GM23338 (cell line): ENCODE results near the gene KCNS3. TPM values are rescaled to one million over a fixed set of nuclear protein-coding genes. Genes with fewer than 3 reads are reported as not detected.

Source experiments
- ATAC-seq: fragments of 200-7000 bp; cut with Tn5 transposase; 3 replicates; pipeline ENCODE4 v1.9.1; 2020
- DNase-seq: peaks from one replicate; pipeline ENCODE4 v3.0.0-alpha.2; 2015; ENCODE audit warnings: low spot score
- H2AFZ ChIP-seq: fragments of 200-600 bp; sonication (generic); 2 replicates; pipeline ENCODE4 v1.8.0; 2016; ENCODE audit warnings: antibody characterized with exemption, mild to moderate bottlenecking, moderate library complexity
- H3F3A ChIP-seq: fragments of 200-600 bp; sonication (generic); replicated peaks from 2 replicates; pipeline ENCODE4 v1.8.0; 2017; ENCODE audit warnings: antibody characterized with exemption, mixed run types, low read depth
- H3K27ac ChIP-seq: fragments of 200-600 bp; sonication (generic); 2 replicates; pipeline ENCODE4 v1.6.1; 2016; ENCODE audit warnings: low read depth
- H3K27me3 ChIP-seq: fragments of 200-600 bp; sonication (generic); 2 replicates; pipeline ENCODE4 v1.8.0; 2016; ENCODE audit warnings: mild to moderate bottlenecking, mixed run types, moderate library complexity; ENCODE audit not compliant: insufficient read depth
- H3K36me3 ChIP-seq: fragments of 200-600 bp; sonication (generic); 2 replicates; pipeline ENCODE4 v1.8.0; 2016; ENCODE audit warnings: mild to moderate bottlenecking; ENCODE audit not compliant: insufficient read depth
- H3K4me1 ChIP-seq: fragments of 200-600 bp; sonication (generic); 2 replicates; pipeline ENCODE4 v1.8.0; 2016; ENCODE audit warnings: mild to moderate bottlenecking, moderate library complexity; ENCODE audit not compliant: insufficient read depth
- H3K4me2 ChIP-seq: fragments of 200-600 bp; sonication (generic); 2 replicates; pipeline ENCODE4 v1.7.1; 2017; ENCODE audit warnings: mixed run types
- H3K4me3 ChIP-seq: fragments of 200-600 bp; sonication (generic); 2 replicates; pipeline ENCODE4 v1.6.1; 2016; ENCODE audit warnings: mixed run types
- H3K79me2 ChIP-seq: fragments of 200-600 bp; sonication (generic); replicated peaks from 2 replicates; pipeline ENCODE4 v1.8.0; 2017; ENCODE audit warnings: mild to moderate bottlenecking; ENCODE audit not compliant: insufficient read depth
- H3K9me2 ChIP-seq: fragments of 200-600 bp; sonication (generic); 2 replicates; pipeline ENCODE4 v1.8.0; 2017; ENCODE audit not compliant: insufficient read depth
- H4K20me1 ChIP-seq: fragments of 200-600 bp; sonication (generic); replicated peaks from 2 replicates; pipeline ENCODE4 v1.8.0; 2017; ENCODE audit warnings: mild to moderate bottlenecking; ENCODE audit not compliant: insufficient read depth
- H3K27ac Mint-ChIP-seq: 2 replicates; pipeline ENCODE4 v1.8.0; 2020; ENCODE audit warnings: inconsistent platforms, mild to moderate bottlenecking, moderate library complexity, mixed read lengths
- H3K27me3 Mint-ChIP-seq: 3 replicates; pipeline ENCODE4 v1.8.0; 2022; ENCODE audit warnings: low read depth, mild to moderate bottlenecking, moderate library complexity, mixed read lengths, inconsistent platforms; ENCODE audit not compliant: insufficient read depth, poor library complexity
- H3K36me3 Mint-ChIP-seq: 3 replicates; pipeline ENCODE4 v1.8.0; 2021; ENCODE audit warnings: low read depth, mild to moderate bottlenecking, inconsistent platforms, moderate library complexity, mixed read lengths
- H3K4me1 Mint-ChIP-seq: 3 replicates; pipeline ENCODE4 v1.8.0; 2020; ENCODE audit warnings: mild to moderate bottlenecking, inconsistent platforms, mixed read lengths
- H3K4me3 Mint-ChIP-seq: 3 replicates; pipeline ENCODE4 v1.8.0; 2021; ENCODE audit warnings: moderate library complexity, mild to moderate bottlenecking, inconsistent platforms, mixed read lengths
- H3K9me3 Mint-ChIP-seq: 3 replicates; pipeline ENCODE4 v1.8.0; 2020; ENCODE audit warnings: moderate library complexity, mild to moderate bottlenecking, inconsistent platforms, mixed read lengths
- CREB1 ChIP-seq: fragments of 250-450 bp; sonication (Bioruptor Pico); IDR thresholded peaks from 2 replicates; pipeline ENCODE4 v1.5.0; 2020; ENCODE audit warnings: low read depth, mild to moderate bottlenecking, moderate library complexity
- CTCF ChIP-seq, 2 experiments: fragments of 200-600 bp in 1 of 2; sonication (generic) in 1 of 2; conservative IDR thresholded peaks; 2 replicates each; pipeline versions ENCODE4 v1.5.1 to v1.6.1; 2016 to 2017; ENCODE audit warnings: antibody characterized with exemption in 2 of 2, low read depth in 2 of 2, mild to moderate bottlenecking in 2 of 2, moderate library complexity in 1 of 2
- ETS1 ChIP-seq: IDR thresholded peaks from 2 replicates; pipeline ENCODE4 v1.6.1; 2016; ENCODE audit warnings: antibody characterized with exemption
- EZH2 ChIP-seq: fragments of 200-600 bp; sonication (generic); IDR thresholded peaks from one replicate; pipeline ENCODE4 v1.8.0; 2017; ENCODE audit warnings: antibody characterized with exemption, mild to moderate bottlenecking, low read depth; ENCODE audit not compliant: unreplicated experiment
- EZH2phosphoT487 ChIP-seq: fragments of 200-600 bp; sonication (generic); IDR thresholded peaks from one replicate; pipeline ENCODE4 v1.8.1; 2018; ENCODE audit warnings: antibody characterized with exemption; ENCODE audit not compliant: unreplicated experiment
- JUNB ChIP-seq: IDR thresholded peaks from one replicate; pipeline ENCODE4 v1.6.1; 2016; ENCODE audit warnings: antibody characterized with exemption; ENCODE audit not compliant: unreplicated experiment
- NANOG ChIP-seq: IDR thresholded peaks from 2 replicates; pipeline ENCODE4 v1.6.1; 2016; ENCODE audit warnings: antibody characterized with exemption, borderline replicate concordance
- POLR2AphosphoS5 ChIP-seq: IDR thresholded peaks from 2 replicates; pipeline ENCODE4 v1.6.1; 2016; ENCODE audit warnings: antibody characterized with exemption, low read depth
- REST ChIP-seq: IDR thresholded peaks from one replicate; pipeline ENCODE4 v1.6.1; 2018; ENCODE audit warnings: antibody characterized with exemption; ENCODE audit not compliant: unreplicated experiment
- STAT1 ChIP-seq: IDR thresholded peaks from one replicate; pipeline ENCODE4 v1.6.1; 2016; ENCODE audit warnings: antibody characterized with exemption; ENCODE audit not compliant: unreplicated experiment
- ZNF114 ChIP-seq: fragments of 250-450 bp; sonication (Bioruptor Pico); IDR thresholded peaks from 2 replicates; pipeline ENCODE4 v1.5.0; 2020; ENCODE audit warnings: mild to moderate bottlenecking, moderate library complexity
- ZNF331 ChIP-seq: fragments of 250-450 bp; sonication (Bioruptor Pico); IDR thresholded peaks from 2 replicates; pipeline ENCODE4 v1.5.0; 2020; ENCODE audit warnings: low read depth, mild to moderate bottlenecking, moderate library complexity
- ZNF462 ChIP-seq: fragments of 250-450 bp; sonication (Bioruptor Pico); IDR thresholded peaks from 2 replicates; pipeline ENCODE4 v1.5.0; 2020; ENCODE audit warnings: mild to moderate bottlenecking, moderate library complexity
- polyA plus RNA-seq: library from polyadenylated mRNA; unstranded; fragments of >200 nt; fragmentation: Nextera tagmentation; extraction: Ambion mirVana; gene quantifications from 2 replicates; pipeline ENCODE4 v1.2.1, GENCODE V29; 2016
- total RNA-seq: library from RNA; depleted of rRNA; stranded (reverse); fragments of >200 nt; shearing (Covaris generic); gene quantifications from 2 replicates; pipeline ENCODE4 v1.2.3, GENCODE V29; 2014

The KCNS3 gene
- total and polyA plus RNA-seq, 2 experiments from 2014 or later, result 23.2 to 80.0 TPM

GRCh38 chr2:17843457-17843856 lies 35.0 kb upstream of the KCNS3 start:
- Histone ChIP-seq H3K27me3 (no peaks in the 10 kb centered on the region), H3K4me1 (no peaks in the 10 kb centered on the region), H2AFZ (no peak overlapping the region), H3K9me2 (0 out of 2 replicates have a peak, but pooled peaks cover 3% of the 10 kb centered on the region), H3F3A (no peaks in the 10 kb centered on the region), H3K27ac (no peak overlapping the region), H3K4me2 (no peak overlapping the region), H3K36me3 (no peaks in the 10 kb centered on the region), H3K4me3 (no peak overlapping the region), H3K79me2 (no peaks in the 10 kb centered on the region), H4K20me1 (no peaks in the 10 kb centered on the region)
- no peak overlapping the region for H3K27ac Mint-ChIP-seq
- H3K36me3 Mint-ChIP-seq, result no peaks in the 10 kb centered on the region
- H3K4me3 Mint-ChIP-seq, result no peak overlapping the region
- TF ChIP-seq NANOG, result no peak
- no peak for TF ChIP-seq ETS1
- no peak for TF ChIP-seq EZH2
- no peak for TF ChIP-seq ZNF331 (CRISPR knock-in tag)
- no peak for TF ChIP-seq CREB1 (CRISPR knock-in tag)
- no peak for TF ChIP-seq ZNF462
- TF ChIP-seq CTCF (conservative IDR thresholded peaks at IDR 0.05; ENCODE audit: low read depth in 2 of 2), result no peak
- no peak for TF ChIP-seq ZNF114 (CRISPR knock-in tag)
- TF ChIP-seq JUNB, result no peak
- no peak for TF ChIP-seq POLR2AphosphoS5
- TF ChIP-seq EZH2phosphoT487, result no peak
- no peak for TF ChIP-seq STAT1
- TF ChIP-seq REST, result no peak
- no peaks in the 10 kb centered on the region for H3K4me1 Mint-ChIP-seq
- H3K27me3 Mint-ChIP-seq, result peaks cover 1% of the 10 kb centered on the region
- H3K9me3 Mint-ChIP-seq, result no peaks in the 10 kb centered on the region
- DNase-seq (no peak), ATAC-seq (no peak)
